Parathyroid adenoma (tissue), 2 donors: ENCODE data around the gene CCDC188.

Experiments used
- H2AFZ ChIP-seq: fragments of 300-600 bp; sonication (generic); one replicate; pipeline ENCODE4 v1.7.0; 2017; ENCODE audit warnings: antibody characterized with exemption, mild to moderate bottlenecking
- H3K27ac ChIP-seq: fragments of 300-600 bp; sonication (generic); one replicate; pipeline ENCODE4 v1.7.0; 2017
- H3K27me3 ChIP-seq: fragments of 300-600 bp; sonication (generic); one replicate; pipeline ENCODE4 v1.7.0; 2017; ENCODE audit warnings: low read length; ENCODE audit not compliant: control insufficient read depth, insufficient read depth
- H3K36me3 ChIP-seq: fragments of 300-600 bp; sonication (generic); one replicate; pipeline ENCODE4 v1.7.0; 2017; ENCODE audit warnings: low read length; ENCODE audit not compliant: control insufficient read depth, insufficient read depth
- H3K4me1 ChIP-seq: fragments of 300-600 bp; sonication (generic); one replicate; pipeline ENCODE4 v1.7.0; 2017; ENCODE audit warnings: control low read depth
- H3K4me2 ChIP-seq: fragments of 300-600 bp; sonication (generic); one replicate; pipeline ENCODE4 v1.7.0; 2017; ENCODE audit warnings: low read length
- H3K4me3 ChIP-seq: fragments of 300-600 bp; sonication (generic); one replicate; pipeline ENCODE4 v1.7.0; 2017; ENCODE audit warnings: low read depth, low read length
- H3K79me2 ChIP-seq: fragments of 300-600 bp; sonication (generic); one replicate; pipeline ENCODE4 v1.7.0; 2017; ENCODE audit warnings: control low read depth
- H3K9ac ChIP-seq: fragments of 300-600 bp; sonication (generic); one replicate; pipeline ENCODE4 v1.7.0; 2017; ENCODE audit warnings: mild to moderate bottlenecking
- H3K9me3 ChIP-seq: fragments of 300-600 bp; sonication (generic); one replicate; pipeline ENCODE4 v1.7.0; 2017; ENCODE audit warnings: low read length; ENCODE audit not compliant: control insufficient read depth
- TF ChIP-seq, protein P1 (sequence below): fragments of 300-600 bp; sonication (generic); IDR thresholded peaks from one replicate; pipeline ENCODE4 v1.7.0; 2017; ENCODE audit warnings: antibody characterized with exemption, mild to moderate bottlenecking
- donor health status: primary hyperparathyroidism.

CCDC188 gene

DNA sequence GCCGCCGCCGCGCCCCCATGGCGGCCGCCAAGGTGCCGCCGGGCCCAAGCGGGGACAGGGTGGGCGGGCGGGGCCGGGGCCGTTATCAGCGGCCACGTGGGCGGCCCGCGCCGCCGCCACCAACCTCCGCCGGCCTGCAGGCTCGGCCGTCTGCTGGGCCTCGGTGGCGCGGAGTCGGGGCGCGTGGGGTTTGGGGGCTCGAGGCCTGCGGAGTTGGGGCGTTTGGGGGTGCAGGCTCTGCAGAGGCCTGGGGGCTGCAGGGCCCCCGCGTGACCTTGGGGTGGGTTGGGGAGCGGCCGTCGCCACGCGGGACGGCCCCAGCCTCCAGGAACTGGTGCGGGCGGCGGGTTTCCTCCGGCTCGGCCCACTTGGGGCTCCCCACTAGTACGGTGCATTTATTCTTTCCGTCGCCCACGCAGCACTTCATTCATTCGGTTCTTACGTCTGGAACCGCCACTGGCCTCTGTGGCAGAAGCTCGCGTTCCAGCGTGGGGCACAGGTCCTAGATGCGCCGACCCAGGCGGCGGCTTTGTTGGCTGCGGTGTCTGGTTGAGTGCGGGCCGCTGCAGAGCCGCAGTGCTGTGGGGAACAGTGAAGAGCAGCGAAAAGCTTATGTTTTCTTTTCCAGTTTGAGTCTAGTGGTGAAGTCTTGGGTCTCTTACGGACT is 33.1 kb downstream of the CCDC188 start:
- Histone ChIP-seq H2AFZ (no peak overlapping the region), H3K4me3 (peak overlapping the region; percentile 61), H3K36me3 (no peaks in the 10 kb centered on the region), H3K4me2 (peak overlapping the region; percentile 83), H3K9me3 (no peaks in the 10 kb centered on the region), H3K27ac (no peak overlapping the region), H3K4me1 (no peaks in the 10 kb centered on the region), H3K27me3 (no peaks in the 10 kb centered on the region), H3K79me2 (peaks cover 2% of the 10 kb centered on the region), H3K9ac (no peak overlapping the region)
- TF ChIP-seq, protein P1, sequence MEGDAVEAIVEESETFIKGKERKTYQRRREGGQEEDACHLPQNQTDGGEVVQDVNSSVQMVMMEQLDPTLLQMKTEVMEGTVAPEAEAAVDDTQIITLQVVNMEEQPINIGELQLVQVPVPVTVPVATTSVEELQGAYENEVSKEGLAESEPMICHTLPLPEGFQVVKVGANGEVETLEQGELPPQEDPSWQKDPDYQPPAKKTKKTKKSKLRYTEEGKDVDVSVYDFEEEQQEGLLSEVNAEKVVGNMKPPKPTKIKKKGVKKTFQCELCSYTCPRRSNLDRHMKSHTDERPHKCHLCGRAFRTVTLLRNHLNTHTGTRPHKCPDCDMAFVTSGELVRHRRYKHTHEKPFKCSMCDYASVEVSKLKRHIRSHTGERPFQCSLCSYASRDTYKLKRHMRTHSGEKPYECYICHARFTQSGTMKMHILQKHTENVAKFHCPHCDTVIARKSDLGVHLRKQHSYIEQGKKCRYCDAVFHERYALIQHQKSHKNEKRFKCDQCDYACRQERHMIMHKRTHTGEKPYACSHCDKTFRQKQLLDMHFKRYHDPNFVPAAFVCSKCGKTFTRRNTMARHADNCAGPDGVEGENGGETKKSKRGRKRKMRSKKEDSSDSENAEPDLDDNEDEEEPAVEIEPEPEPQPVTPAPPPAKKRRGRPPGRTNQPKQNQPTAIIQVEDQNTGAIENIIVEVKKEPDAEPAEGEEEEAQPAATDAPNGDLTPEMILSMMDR, result no peak

DNA sequence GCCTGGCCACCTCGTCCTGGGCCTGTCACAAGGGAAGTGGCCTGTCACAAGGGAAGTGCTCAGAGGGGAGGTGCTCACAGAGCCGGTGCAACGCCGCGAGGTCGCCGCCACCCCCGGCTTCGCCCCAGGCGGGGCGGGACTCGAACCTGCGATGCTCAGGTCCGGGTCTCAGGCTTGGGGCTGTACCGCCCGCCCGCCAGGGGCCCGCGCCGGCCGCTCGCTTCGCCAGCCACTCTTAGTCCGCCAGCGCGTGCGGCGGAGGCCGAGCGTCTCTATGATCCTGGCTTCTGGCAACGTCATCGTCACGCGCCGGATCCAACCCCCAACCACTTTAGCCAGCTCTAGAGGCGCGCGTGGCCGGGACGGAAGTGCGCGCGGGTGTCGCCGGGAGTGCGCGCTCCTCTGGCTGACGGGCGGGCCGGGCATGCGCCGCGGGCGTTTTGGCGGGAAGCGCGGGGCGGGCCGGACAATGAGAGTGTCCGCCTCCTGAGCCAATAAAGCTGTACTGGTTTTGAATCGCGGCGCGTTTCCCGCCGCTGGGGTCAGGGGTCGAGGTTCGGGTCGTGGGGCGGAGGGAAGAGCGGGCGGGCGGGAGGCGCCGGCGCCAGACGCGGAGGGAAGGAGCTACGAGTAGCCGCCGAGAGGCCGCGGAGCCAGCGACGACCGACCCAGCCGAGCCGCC is 33.8 kb downstream of the CCDC188 start, which contains the start of gene TRMT2A:
TSS of gene TRMT2A (minus strand) at position 276 of the 682 bp plus-strand sequence. CDS start 320 bp downstream, outside the sequence.
- Histone ChIP-seq H3K36me3 (no peaks in the 10 kb centered on the region), H3K27me3 (no peaks in the 10 kb centered on the region), H3K79me2 (peaks cover 2% of the 10 kb centered on the region), H3K9me3 (no peaks in the 10 kb centered on the region), H3K27ac (peak within 1 kb of the TSS; percentile 71), H3K4me3 (peak within 1 kb of the TSS; percentile 61), H3K9ac (peak within 1 kb of the TSS; percentile 46), H2AFZ (peak within 1 kb of the TSS; percentile 80), H3K4me2 (peak within 1 kb of the TSS; percentile 83), H3K4me1 (no peaks in the 10 kb centered on the region)
- TF ChIP-seq, protein P1, result peak; percentile 7

DNA sequence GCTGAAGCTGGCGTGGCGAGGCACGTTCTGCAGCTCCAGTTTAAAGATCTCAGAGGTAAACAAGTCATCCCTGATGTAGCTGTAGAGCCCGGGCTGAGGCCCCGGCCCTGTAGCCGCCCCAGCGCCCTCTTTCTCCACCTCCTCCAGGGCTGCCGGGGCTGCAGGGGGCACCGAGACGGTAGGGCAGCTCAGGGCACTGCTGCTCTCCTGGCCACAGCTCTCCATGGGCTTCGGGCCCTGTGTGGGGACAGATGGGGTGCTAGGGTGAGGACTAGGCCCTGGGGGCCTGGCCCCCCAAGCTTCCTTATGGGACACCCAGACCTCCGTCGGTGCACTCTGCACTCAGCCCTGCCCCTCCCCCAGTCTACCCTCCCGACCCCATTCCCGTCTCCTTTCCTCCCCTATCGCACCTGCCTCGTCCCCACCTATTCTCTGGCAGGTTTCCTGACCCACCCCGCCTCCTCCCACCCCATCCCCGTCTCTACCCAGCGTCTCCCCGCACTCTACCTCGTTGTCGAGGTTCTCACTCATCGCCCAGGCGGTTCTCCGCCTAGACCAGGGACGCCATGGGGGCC is 34.4 kb downstream of the CCDC188 start:
- Histone ChIP-seq H3K9me3 (no peaks in the 10 kb centered on the region), H3K4me3 (peak overlapping the region; percentile 61), H3K79me2 (peaks cover 2% of the 10 kb centered on the region), H2AFZ (peak overlapping the region; percentile 80), H3K27ac (peak overlapping the region; percentile 71), H3K4me1 (no peaks in the 10 kb centered on the region), H3K27me3 (no peaks in the 10 kb centered on the region), H3K4me2 (peak overlapping the region; percentile 63), H3K36me3 (no peaks in the 10 kb centered on the region), H3K9ac (no peak overlapping the region)
- TF ChIP-seq, protein P1, result no peak

DNA sequence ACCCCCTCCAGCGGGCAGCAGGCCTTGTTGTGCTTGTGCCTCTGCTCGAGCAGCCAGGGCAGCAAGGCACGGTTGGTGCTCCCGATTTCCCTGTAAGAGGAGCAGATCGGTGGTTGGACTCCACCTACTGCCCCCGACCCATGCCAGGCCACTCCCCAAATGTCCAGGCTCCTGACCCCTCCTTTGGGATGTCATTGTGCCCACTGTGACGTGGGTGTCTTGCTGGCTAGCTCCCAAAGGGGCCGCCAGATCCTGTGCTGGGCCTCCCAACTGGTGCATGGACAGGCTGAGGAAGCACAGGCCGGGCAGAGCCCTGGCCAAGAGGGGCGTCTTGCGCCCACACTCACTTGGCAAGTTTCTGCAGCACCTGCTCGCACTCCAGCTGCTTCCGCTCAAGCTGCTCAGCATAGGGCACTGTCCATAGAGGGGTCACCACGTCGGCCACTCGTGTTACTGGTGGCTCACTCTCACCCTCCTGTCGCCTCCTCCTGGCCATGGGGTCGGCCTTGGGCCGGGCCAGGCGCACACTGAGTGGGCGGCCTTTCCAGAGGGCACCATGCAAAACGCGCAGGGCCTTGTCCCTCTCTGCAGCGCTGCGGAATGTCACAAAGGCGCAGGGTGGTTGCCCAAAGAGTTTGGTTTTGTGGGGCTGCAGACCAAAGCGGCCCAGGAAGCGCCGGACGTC is 35.0 kb downstream of the CCDC188 start, which contains the start of gene RANBP1:
TSS of gene RANBP1 (plus strand) at position 414 of the 685 bp plus-strand sequence. CDS start at position 495, 81 bp downstream.
- H3K9ac ChIP-seq, result peak within 1 kb of the TSS; percentile 46
- TF ChIP-seq, protein P1, result no peak
- peaks cover 2% of the 10 kb centered on the region for H3K79me2 ChIP-seq
- H3K27me3 ChIP-seq, result no peaks in the 10 kb centered on the region
- no peaks in the 10 kb centered on the region for H3K9me3 ChIP-seq
- H3K4me2 ChIP-seq, result peak within 1 kb of the TSS; percentile 63
- no peaks in the 10 kb centered on the region for H3K36me3 ChIP-seq
- H3K4me1 ChIP-seq, result no peaks in the 10 kb centered on the region
- peak within 1 kb of the TSS; percentile 80 for H2AFZ ChIP-seq
- H3K4me3 ChIP-seq, result peak within 1 kb of the TSS; percentile 61
- H3K27ac ChIP-seq, result peak within 1 kb of the TSS; percentile 71
